Measurements from ENCODE around the gene DPP4. TPM values are rescaled to one million over a fixed set of nuclear protein-coding genes. Genes with fewer than 3 reads are reported as not detected.

The DPP4 gene
- polyA plus RNA-seq, 1 donor (not counting 4 experiments of a cell fraction or from before 2014, with no cell fraction given): 1.1 TPM

- Histone ChIP-seq H3K9me1 (ENCODE audit: control insufficient read depth, extremely low read depth, insufficient read depth, low read length) (no peaks in the 10 kb centered on the region), H3K36me3 (ENCODE audit: control insufficient read depth in 2 of 2, extremely low read depth in 1 of 2, insufficient read depth in 2 of 2, low read length in 2 of 2) (no peaks in the 10 kb centered on the region), H2AFZ (ENCODE audit: control insufficient read depth, low read length) (no peak overlapping the region), H3K27ac (ENCODE audit: control insufficient read depth, insufficient read depth, low read length) (no peak overlapping the region), H3K4me3 (ENCODE audit: control insufficient read depth in 2 of 3, extremely low read depth in 1 of 3, insufficient read depth in 2 of 3, low read depth in 1 of 3, low read length in 3 of 3) (no peak overlapping the region), H3K4me1 (ENCODE audit: control insufficient read depth, extremely low read depth, insufficient read depth, low read length) (no peaks in the 10 kb centered on the region), H3K79me2 (ENCODE audit: control insufficient read depth, insufficient read depth, low read length) (no peaks in the 10 kb centered on the region), H3K9ac (ENCODE audit: control insufficient read depth, extremely low read depth, insufficient read depth, low read length) (no peak overlapping the region), H3K27me3 (ENCODE audit: control insufficient read depth, extremely low read depth, insufficient read depth, low read length) (no peaks in the 10 kb centered on the region), H3K4me2 (ENCODE audit: control insufficient read depth, extremely low read depth, insufficient read depth, low read depth, low read length) (no peak overlapping the region), H4K20me1 (ENCODE audit: control insufficient read depth, extremely low read depth, insufficient read depth, low read length) (no peaks in the 10 kb centered on the region), H3K9me3 (ENCODE audit: control insufficient read depth, low read depth, low read length) (no peaks in the 10 kb centered on the region)
- FAIRE-seq: no peak
- no peak for TF ChIP-seq CTCF (optimal IDR thresholded peaks at IDR 0.05 in 1 of 3, IDR thresholded peaks at IDR 0.05 in 1 of 3, conservative IDR thresholded peaks at IDR 0.05 in 1 of 3; ENCODE audit: extremely low read depth in 1 of 3, insufficient read depth in 2 of 3, low read length in 3 of 3)
- TF ChIP-seq EZH2 (IDR thresholded peaks at IDR 0.05; ENCODE audit: low read length): no peak
- DNase-seq (ENCODE audit: low read depth, low spot score): no peak
- dilution Hi-C loops (cut with MboI; ENCODE audit: extremely low pct_ligation_motif_present, low sequenced_read_pairs): no loop called here
Observed at GRCh38 chr2:161976295-161976694, 97.7 kb downstream of the DPP4 start.

- no peak overlapping the region for H2AFZ ChIP-seq (ENCODE audit: control insufficient read depth, low read length)
- H3K36me3 ChIP-seq (ENCODE audit: control insufficient read depth in 2 of 2, extremely low read depth in 1 of 2, insufficient read depth in 2 of 2, low read length in 2 of 2): no peaks in the 10 kb centered on the region
- no peaks in the 10 kb centered on the region for H3K79me2 ChIP-seq (ENCODE audit: control insufficient read depth, insufficient read depth, low read length)
- dilution Hi-C loops (cut with MboI; ENCODE audit: extremely low pct_ligation_motif_present, low sequenced_read_pairs): no loop called here
- no peaks in the 10 kb centered on the region for H3K27me3 ChIP-seq (ENCODE audit: control insufficient read depth, extremely low read depth, insufficient read depth, low read length)
- H3K9me3 ChIP-seq (ENCODE audit: control insufficient read depth, low read depth, low read length): no peaks in the 10 kb centered on the region
- TF ChIP-seq CTCF (optimal IDR thresholded peaks at IDR 0.05 in 1 of 3, IDR thresholded peaks at IDR 0.05 in 1 of 3, conservative IDR thresholded peaks at IDR 0.05 in 1 of 3; ENCODE audit: extremely low read depth in 1 of 3, insufficient read depth in 2 of 3, low read length in 3 of 3) (no peak), EZH2 (IDR thresholded peaks at IDR 0.05; ENCODE audit: low read length) (no peak)
- no peaks in the 10 kb centered on the region for H3K4me1 ChIP-seq (ENCODE audit: control insufficient read depth, extremely low read depth, insufficient read depth, low read length)
- no peak for DNase-seq (ENCODE audit: low read depth, low spot score)
- H3K9me1 ChIP-seq (ENCODE audit: control insufficient read depth, extremely low read depth, insufficient read depth, low read length): no peaks in the 10 kb centered on the region
- H3K27ac ChIP-seq (ENCODE audit: control insufficient read depth, insufficient read depth, low read length): no peak overlapping the region
- no peak overlapping the region for H3K4me2 ChIP-seq (ENCODE audit: control insufficient read depth, extremely low read depth, insufficient read depth, low read depth, low read length)
- no peak overlapping the region for H3K4me3 ChIP-seq (ENCODE audit: control insufficient read depth in 2 of 3, extremely low read depth in 1 of 3, insufficient read depth in 2 of 3, low read depth in 1 of 3, low read length in 3 of 3)
- no peaks in the 10 kb centered on the region for H4K20me1 ChIP-seq (ENCODE audit: control insufficient read depth, extremely low read depth, insufficient read depth, low read length)
- H3K9ac ChIP-seq (ENCODE audit: control insufficient read depth, extremely low read depth, insufficient read depth, low read length): no peak overlapping the region
- no peak for FAIRE-seq
Observed at GRCh38 chr2:161975813-161976160, 98.2 kb downstream of the DPP4 start.

Measured in keratinocyte (primary cell).